Activated CD4-positive, alpha-beta memory T cell treated with anti-CD3 and anti-CD28 coated beads, Interleukin-2, amount 10 ng/mL, durations not matched to agents 7 days and 5 days (primary cell): ENCODE data around the gene TBXAS1. TPM values are rescaled to one million over a fixed set of nuclear protein-coding genes. Genes with fewer than 3 reads are reported as not detected.

ENCODE experiments used
- CTCF ChIA-PET: fragments of 350-600 bp; sonication (Branson Sonifier 250); formaldehyde crosslinking; loops from one replicate; lab custom pipeline; 2021; ENCODE audit warnings: antibody characterized with exemption, inconsistent platforms; lab: Charles Lee
- POLR2A ChIA-PET: fragments of 350-600 bp; sonication (Branson Sonifier 250); formaldehyde crosslinking; loops from one replicate; lab custom pipeline; 2021; ENCODE audit warnings: antibody characterized with exemption; lab: Charles Lee
- DNase-seq: peaks from one replicate; pipeline ENCODE4 v3.0.0-alpha.2; 2020
- H3K27ac Mint-ChIP-seq: one replicate; pipeline ENCODE4 v1.8.0; 2021; ENCODE audit warnings: mild to moderate bottlenecking, mixed read lengths
- H3K27me3 Mint-ChIP-seq: one replicate; pipeline ENCODE4 v1.8.0; 2021; ENCODE audit warnings: mixed read lengths
- H3K36me3 Mint-ChIP-seq: one replicate; pipeline ENCODE4 v1.8.0; 2021; ENCODE audit warnings: low read depth, mixed read lengths
- H3K4me1 Mint-ChIP-seq: one replicate; pipeline ENCODE4 v1.8.0; 2021; ENCODE audit warnings: mixed read lengths
- H3K4me3 Mint-ChIP-seq: one replicate; pipeline ENCODE4 v1.8.0; 2021; ENCODE audit warnings: mild to moderate bottlenecking, mixed read lengths
- H3K9me3 Mint-ChIP-seq: one replicate; pipeline ENCODE4 v1.8.0; 2021; ENCODE audit warnings: mixed read lengths
- total RNA-seq, 2 experiments: library from RNA; stranded (reverse); gene quantifications; one replicate each; pipeline ENCODE4 v1.2.3, GENCODE V29; 2021

Gene TBXAS1
- total RNA-seq, 2 experiments from 2014 or later, result 27.4 to 28.7 TPM

DNA sequence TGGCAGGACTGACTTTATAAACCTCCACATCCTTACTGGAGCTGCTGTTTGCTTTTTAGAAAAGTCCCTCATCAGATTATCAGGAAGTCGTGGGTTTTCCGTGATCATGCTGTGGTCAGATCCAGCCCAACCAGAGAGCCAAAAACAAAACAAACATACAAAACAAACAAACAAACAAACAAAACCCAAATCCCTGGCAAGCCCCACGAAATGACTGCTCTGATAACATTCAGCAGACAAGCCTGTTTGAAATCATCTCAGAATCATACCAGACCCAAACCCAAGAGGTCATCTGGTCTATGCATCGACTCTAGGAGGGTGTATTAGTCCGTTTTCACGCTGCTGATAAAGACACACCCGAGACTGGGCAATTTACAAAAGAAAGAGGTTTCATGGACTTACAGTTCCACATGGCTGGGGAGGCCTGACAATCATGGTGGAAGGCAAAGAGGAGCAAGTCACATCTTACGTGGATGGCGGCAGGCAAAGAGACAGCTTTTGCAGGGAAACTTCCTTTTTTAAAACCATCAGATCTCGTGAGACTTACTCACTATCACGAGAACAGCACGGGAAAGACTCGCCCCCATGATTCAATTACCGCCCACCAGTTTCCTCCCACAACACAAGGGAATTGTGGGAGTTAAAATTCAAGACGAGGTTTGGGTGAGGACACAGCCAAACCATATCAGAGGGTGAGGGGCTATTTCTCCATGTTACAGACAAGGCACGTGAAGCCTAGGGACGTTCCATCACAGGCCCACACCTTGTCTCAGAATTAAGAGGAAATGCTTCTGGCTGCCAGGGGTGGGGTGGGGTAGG is 148.0 kb downstream of the TBXAS1 start:
- DNase-seq, result no peak
- Mint-ChIP-seq H3K27me3 (no peaks in the 10 kb centered on the region), H3K36me3 (no peaks in the 10 kb centered on the region), H3K27ac (no peak overlapping the region), H3K4me1 (peaks cover 21% of the 10 kb centered on the region), H3K9me3 (no peaks in the 10 kb centered on the region), H3K4me3 (no peak overlapping the region)
- ChIA-PET POLR2A (no interaction called here), CTCF (no interaction called here)

DNA sequence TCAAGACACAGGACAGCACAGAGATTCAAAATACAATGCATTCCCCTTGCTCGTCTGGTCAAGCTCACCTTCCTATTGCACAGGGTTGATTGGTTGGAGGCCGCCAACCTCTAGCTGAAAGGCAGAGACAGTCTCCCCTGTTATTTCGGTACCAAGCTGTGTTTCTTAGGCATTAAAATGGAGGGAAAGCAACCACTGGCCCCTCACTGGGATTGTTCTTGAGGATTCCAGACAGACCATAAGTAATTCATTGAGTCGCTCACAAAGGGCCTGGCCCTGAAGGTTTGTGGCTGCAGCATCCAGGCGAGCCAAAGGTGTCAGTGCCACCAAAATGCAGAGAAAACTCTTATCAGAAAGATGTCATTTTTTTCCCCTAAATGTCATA is 152.4 kb downstream of the TBXAS1 start:
- Mint-ChIP-seq H3K4me3 (no peak overlapping the region), H3K4me1 (peaks cover 21% of the 10 kb centered on the region), H3K9me3 (no peaks in the 10 kb centered on the region), H3K36me3 (no peaks in the 10 kb centered on the region), H3K27me3 (no peaks in the 10 kb centered on the region), H3K27ac (no peak overlapping the region)
- CTCF ChIA-PET, result interaction anchor here (1.6 kb wide), 1 partner anchor 363 kb away, joined by 5 read pairs; no protein-coding TSS in a partner anchor
- POLR2A ChIA-PET, result no interaction called here
- DNase-seq, result no peak

DNA sequence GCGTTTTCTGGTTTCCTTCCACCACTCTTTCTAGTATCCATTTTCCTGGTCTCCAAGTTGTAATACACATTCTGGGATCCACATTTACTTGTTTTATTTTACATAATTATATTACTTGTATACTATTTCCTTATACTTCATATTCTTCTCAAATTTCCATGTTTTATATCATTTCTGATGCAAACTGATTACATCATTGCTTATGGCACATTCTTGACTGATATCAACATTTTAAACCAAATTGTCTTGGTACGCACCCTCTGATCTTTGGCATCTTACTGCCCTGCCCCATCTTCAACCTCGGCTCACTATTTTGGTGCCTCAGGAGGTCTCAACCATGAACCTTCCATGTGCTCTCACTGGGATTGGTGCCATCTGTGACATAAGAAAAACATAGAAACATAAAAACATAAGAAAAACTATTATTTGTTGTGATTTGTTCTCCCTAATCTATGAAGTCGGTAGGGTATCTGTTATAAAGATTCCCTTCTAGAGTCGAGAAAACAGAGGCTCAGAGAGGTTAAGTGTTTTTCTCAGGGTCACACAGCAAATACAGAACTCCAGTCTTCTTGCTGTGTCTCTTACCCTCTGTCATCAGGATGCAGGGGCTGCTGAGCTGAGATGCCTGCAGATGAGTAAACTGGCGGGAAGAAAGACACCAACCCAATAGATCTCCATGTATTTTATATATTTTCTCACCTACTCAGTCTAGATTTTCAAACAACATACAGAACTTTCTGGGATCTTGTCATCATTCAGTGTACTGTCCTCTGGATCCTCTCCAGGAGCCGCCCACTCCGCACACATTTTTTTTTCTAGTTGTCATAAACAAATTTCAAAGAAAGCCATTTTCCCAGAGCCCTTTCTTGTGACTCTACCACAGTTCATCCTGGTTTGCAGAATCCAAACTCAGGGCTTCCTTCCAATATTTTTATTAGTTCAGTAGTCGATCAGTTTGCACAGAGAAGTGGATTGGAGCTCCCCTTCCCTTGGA is 154.2 kb downstream of the TBXAS1 start:
- POLR2A ChIA-PET, result no interaction called here
- Mint-ChIP-seq H3K4me1 (peaks cover 19% of the 10 kb centered on the region), H3K4me3 (no peak overlapping the region), H3K27me3 (no peaks in the 10 kb centered on the region), H3K27ac (no peak overlapping the region), H3K36me3 (no peaks in the 10 kb centered on the region), H3K9me3 (no peaks in the 10 kb centered on the region)
- CTCF ChIA-PET, result no interaction called here
- no peak for DNase-seq

DNA sequence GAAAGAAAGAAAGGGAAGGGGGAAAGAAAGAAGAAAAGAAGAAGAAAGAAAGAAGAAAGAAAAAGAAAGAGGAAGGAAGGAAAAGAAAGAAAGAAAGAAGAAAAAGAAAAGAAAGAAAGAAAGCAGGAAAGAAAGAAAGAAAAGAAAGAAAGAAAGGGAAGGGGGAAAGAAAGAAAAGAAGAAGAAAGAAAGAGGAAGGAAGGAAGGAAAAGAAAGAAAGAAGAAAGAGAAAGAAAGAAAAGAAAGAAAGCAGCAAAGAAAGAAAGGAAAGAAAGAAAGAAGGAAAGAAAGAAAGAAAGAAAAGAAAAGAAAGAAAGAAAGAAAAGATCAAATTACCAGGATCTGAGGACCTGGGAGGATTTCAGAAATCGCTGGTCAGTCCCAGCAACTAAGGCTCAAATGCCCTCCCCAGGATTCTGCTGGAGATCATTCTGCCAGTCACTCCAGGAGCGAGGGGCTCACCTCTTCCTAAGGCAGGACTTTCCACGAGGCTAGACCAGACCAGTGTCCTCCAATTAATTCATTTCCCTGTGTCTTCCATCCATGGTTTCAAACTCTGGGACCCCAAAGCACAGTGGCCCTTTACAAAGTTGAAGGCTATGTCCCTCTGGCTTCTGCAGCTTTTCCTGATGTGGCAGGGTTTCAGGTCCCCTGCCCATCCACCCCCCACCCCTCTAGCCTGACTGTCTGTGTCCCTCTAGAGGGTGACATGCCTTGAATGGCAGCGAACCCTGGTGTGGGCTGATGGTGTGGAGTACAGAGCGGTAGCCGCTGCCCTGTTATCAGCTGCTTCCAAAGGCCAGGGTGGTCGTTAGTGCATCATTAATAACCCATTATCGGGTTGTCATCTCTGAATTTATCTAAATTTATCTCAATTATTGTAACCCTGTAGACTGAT is 155.8 kb downstream of the TBXAS1 start:
- CTCF ChIA-PET, result no interaction called here
- POLR2A ChIA-PET, result no interaction called here
- no peaks in the 10 kb centered on the region for H3K9me3 Mint-ChIP-seq
- no peaks in the 10 kb centered on the region for H3K27me3 Mint-ChIP-seq
- no peak overlapping the region for H3K4me3 Mint-ChIP-seq
- peaks cover 18% of the 10 kb centered on the region for H3K4me1 Mint-ChIP-seq
- no peak overlapping the region for H3K27ac Mint-ChIP-seq
- no peaks in the 10 kb centered on the region for H3K36me3 Mint-ChIP-seq
- no peak for DNase-seq

DNA sequence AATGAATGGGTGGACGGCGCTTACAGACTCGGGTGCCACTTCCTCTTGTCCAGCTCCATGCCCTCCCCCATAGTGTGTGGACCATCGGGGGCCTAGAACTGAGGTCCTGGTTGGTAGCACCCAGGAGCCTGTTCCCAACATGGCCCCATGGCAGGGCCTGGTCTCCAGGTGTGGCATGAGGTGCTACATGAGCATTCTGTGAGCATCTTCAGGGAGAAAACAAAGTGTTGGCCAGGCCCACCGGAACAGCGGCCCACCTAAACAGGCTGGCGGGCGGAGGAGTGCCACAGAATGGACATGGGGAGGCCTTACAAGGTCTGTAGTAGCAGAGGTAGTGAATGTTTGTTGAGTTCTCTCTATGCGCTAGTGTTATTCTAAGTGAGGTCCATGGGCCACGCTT is 156.7 kb downstream of the TBXAS1 start:
- peaks cover 9% of the 10 kb centered on the region for H3K4me1 Mint-ChIP-seq
- H3K36me3 Mint-ChIP-seq, result no peaks in the 10 kb centered on the region
- no peak for DNase-seq
- CTCF ChIA-PET, result no interaction called here
- no peak overlapping the region for H3K27ac Mint-ChIP-seq
- POLR2A ChIA-PET, result no interaction called here
- no peaks in the 10 kb centered on the region for H3K9me3 Mint-ChIP-seq
- no peak overlapping the region for H3K4me3 Mint-ChIP-seq
- no peaks in the 10 kb centered on the region for H3K27me3 Mint-ChIP-seq

DNA sequence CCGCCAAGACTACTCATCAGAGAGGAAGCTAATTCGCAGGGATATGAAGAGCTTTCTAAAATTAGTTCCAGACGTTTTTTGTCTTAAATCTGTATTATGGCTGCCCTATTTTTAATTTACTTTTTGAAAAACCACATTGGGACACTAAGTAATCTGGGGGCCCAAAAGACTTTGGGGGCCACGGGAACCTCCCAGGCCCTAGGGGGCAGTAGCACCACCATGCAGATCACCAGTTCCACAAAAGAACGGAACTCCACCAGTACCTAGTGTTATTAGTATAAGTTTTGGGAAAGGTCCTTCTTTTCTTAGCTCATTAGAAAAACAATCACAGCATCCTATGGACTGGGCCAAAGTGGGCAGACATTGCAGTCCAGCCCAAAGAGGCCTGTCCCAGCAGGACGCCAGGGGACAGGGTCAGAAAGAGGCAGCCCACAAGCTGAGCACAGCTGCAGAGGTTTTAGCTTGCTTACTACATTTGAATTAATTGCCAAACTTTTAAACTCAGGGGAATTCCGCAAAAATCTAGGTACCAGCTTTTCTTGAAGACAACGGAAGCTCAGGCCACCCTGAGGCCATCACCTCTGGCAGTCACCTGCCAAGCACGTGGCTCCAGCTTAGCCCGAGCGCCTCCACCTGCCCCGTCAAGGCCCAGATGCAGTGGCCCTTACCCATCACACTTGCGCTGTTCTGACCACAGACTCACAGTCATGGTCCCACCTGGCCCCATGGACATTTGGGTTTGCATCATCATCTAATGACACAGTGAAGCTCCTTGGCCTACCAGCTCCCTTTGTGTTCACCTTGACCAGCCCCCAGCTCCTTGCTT is 158.8 kb downstream of the TBXAS1 start:
- Mint-ChIP-seq H3K4me1 (no peaks in the 10 kb centered on the region), H3K27me3 (no peaks in the 10 kb centered on the region), H3K27ac (no peak overlapping the region), H3K4me3 (no peak overlapping the region), H3K9me3 (no peaks in the 10 kb centered on the region), H3K36me3 (no peaks in the 10 kb centered on the region)
- no peak for DNase-seq
- POLR2A ChIA-PET, result no interaction called here
- CTCF ChIA-PET, result interaction anchor here (0.7 to 1.6 kb wide), 4 partner anchors 16 to 386 kb away, joined by 3 to 5 read pairs (median 3); no protein-coding TSS in a partner anchor

DNA sequence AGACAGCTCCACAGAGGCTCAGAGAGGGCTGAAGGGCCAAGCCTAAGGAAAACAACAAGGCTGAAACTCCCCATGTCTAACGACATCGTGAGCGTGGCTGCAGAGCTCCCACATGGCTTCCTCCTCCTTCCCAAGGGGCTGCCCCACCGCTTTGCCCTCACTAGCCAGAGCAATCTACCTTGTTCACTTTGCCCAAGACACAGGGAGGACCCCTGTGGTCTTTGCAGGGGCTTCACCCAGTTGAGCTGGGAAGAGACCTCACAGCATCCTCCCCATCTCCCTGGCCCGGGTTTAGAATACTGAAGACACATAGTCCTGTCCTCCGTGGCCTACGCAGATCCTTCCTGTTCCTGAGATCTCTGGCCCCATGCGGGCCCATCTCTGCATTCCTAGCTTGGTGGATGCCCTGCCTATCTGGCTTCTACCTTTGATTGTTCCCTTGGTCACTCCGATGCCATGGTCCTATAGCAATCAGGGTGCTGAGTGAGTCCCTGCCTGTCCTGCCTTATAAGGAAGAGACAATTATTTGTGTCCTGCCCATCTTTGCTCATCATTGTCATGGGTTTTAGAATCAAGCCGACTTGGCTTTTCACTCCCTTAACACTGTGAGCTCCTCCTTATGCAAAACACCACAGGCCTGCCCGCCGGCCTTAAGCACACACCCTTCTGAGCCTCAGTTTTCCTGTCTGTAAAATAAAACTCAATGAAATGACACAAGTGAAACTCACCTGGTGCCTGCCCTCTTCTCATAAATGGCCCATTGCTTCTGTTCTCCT is 160.5 kb downstream of the TBXAS1 start:
- POLR2A ChIA-PET, result no interaction called here
- Mint-ChIP-seq H3K4me1 (no peaks in the 10 kb centered on the region), H3K27me3 (no peaks in the 10 kb centered on the region), H3K9me3 (no peaks in the 10 kb centered on the region), H3K4me3 (no peak overlapping the region), H3K36me3 (no peaks in the 10 kb centered on the region), H3K27ac (no peak overlapping the region)
- CTCF ChIA-PET, result interaction anchor here (1.2 kb wide), 1 partner anchor 344 kb away, joined by 3 read pairs; no protein-coding TSS in a partner anchor
- no peak for DNase-seq

DNA sequence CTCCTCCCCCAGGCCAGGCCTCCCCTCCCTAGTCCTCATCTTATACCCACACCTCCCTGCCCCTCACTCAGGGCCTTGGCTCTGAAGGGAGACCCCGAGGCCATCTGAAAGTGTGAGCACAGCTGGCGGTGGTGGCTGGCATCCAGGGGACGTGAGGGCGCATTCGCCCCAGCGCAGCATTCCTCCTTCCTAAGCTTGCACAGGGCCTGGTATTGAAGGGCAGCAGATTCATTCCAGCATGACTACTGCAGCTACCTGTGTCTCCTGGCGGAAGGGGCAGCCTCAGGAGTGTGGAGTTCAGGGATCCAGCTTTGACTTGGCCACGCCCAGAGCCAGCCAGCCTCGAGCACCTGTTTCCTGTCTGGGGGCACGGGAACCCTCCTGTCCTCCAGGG is 161.1 kb downstream of the TBXAS1 start:
- Mint-ChIP-seq H3K27me3 (no peaks in the 10 kb centered on the region), H3K9me3 (no peaks in the 10 kb centered on the region), H3K4me3 (no peak overlapping the region), H3K4me1 (no peaks in the 10 kb centered on the region), H3K36me3 (no peaks in the 10 kb centered on the region), H3K27ac (no peak overlapping the region)
- DNase-seq, result no peak
- CTCF ChIA-PET, result interaction anchor here (1.2 kb wide), 1 partner anchor 345 kb away, joined by 3 read pairs; no protein-coding TSS in a partner anchor
- POLR2A ChIA-PET, result no interaction called here

DNA sequence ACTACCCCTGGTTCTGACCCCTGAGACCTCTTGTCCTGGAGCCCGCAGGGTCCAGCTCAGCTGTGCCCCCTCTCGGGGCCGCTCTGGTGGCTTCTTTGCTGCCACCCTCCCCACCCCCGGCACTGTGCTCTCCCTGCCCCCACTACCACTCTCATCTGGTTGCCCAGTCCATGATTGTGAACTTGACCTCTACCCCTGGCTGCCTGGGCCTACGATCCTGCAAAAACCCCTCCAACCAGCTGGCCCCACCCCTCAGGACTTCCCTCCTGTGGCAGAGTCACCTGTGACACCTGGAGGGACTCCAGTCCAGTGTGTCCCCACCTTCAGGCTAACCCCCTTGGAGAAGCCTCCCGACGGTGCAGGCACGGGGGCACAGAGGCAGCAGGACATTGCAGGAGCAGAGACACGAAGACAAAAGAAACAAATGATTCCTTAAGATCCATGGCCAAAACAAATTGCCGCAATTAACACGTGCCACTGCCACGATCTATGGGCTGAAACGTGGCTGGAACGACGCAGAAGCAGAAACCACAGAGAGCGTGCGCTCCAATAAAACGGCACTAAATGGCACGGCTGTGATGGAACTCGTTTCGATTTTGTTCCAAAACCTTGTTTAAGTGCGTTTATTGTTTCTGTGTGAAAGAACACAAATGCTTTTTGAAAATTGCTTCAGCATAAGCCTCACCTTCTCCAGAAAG is 161.7 kb downstream of the TBXAS1 start:
- H3K36me3 Mint-ChIP-seq, result no peaks in the 10 kb centered on the region
- no peak overlapping the region for H3K4me3 Mint-ChIP-seq
- ChIA-PET POLR2A (no interaction called here), CTCF (interaction anchor here (1.2 kb wide), 1 partner anchor 345 kb away, joined by 3 read pairs; no protein-coding TSS in a partner anchor)
- H3K4me1 Mint-ChIP-seq, result no peaks in the 10 kb centered on the region
- no peak overlapping the region for H3K27ac Mint-ChIP-seq
- H3K9me3 Mint-ChIP-seq, result no peaks in the 10 kb centered on the region
- DNase-seq, result no peak
- H3K27me3 Mint-ChIP-seq, result no peaks in the 10 kb centered on the region

DNA sequence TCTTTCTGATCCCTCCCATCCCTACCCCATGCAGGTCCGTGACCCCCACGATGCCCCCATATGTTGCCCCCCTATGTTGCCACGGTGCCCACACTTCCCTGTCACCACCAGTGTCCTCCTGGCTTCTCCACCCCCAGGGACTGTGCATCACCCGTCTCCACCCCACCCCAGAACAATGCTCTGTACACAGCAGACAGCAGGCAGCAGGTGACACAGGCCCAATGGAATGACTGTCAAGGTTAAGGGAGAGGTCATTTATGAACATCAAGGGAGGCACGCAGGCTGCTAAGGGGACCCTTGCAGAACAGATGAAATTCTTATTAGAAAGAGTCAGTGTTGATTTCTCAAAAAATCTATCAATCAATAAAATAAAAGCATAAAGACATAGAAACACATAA is 162.2 kb downstream of the TBXAS1 start:
- Mint-ChIP-seq H3K36me3 (no peaks in the 10 kb centered on the region), H3K27me3 (no peaks in the 10 kb centered on the region), H3K9me3 (no peaks in the 10 kb centered on the region), H3K4me3 (no peak overlapping the region), H3K27ac (no peak overlapping the region), H3K4me1 (no peaks in the 10 kb centered on the region)
- POLR2A ChIA-PET, result no interaction called here
- CTCF ChIA-PET, result no interaction called here
- no peak for DNase-seq

DNA sequence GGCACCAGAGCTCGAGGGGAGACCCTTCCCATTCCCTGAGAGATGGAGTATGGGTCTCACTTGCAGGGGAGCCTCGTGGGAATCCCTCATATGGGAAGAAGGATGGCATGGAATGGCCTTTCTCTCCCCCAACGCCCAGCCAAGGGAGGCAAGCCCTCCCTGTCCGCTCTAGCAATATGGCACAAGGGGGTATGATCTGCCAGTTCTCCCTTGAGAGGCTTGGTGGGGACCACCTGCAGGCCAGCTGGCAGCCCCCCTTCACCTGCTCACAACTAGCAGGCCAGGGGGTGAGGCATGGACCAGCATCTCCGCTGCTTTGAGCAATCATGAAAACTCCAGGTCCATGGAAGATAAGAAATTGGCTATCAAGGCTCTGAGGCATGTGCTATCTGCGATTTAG is 162.8 kb downstream of the TBXAS1 start:
- Mint-ChIP-seq H3K36me3 (no peaks in the 10 kb centered on the region), H3K4me1 (no peaks in the 10 kb centered on the region), H3K27me3 (no peaks in the 10 kb centered on the region), H3K4me3 (no peak overlapping the region), H3K9me3 (no peaks in the 10 kb centered on the region), H3K27ac (no peak overlapping the region)
- no peak for DNase-seq
- ChIA-PET POLR2A (no interaction called here), CTCF (no interaction called here)
